ENCODE data around the gene LEFTY1.
"Not testable (repeated sequence)": the region's sequence is repeated elsewhere in the genome, so short reads cannot be mapped to it uniquely, and the experiment has no call there.

The LEFTY1 gene

DNA sequence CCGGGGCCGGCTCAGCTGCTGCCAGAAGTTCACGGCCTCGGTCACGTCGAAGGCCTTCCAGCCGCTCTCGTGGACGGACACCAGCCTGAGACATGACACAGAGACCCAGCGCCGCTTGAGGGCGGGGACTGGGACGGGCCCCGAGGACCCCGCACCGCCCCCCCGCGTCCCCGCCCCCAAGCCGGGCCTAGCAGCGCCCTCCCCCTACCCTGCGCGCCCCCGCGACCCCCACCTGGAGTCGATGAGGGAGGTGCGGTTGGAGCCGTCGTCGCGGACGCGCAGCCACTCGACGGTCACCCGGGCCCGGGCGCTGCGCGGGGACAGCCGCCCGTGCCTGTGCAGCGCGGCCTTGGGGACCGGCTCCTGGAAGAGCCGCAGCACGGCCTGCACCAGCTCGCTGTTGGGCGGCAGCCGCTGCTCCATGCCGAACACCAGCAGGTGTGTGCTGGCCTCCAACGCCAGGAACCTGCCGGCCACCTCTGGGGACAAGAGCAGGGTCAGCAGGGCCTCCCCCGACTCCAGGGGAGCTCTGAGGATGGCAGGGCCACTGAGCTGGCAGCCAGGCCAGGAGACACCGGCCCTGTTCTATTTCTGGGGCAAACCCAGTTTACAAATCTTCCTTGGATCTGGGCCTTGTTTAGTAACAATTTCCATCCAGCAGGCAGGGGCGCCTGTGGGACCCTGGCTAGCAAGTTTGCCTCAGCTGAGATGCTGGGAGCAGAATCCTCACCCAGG lies 1.2 kb downstream of the LEFTY1 start:
- DNase-seq: not testable (repeated sequence)

DNA sequence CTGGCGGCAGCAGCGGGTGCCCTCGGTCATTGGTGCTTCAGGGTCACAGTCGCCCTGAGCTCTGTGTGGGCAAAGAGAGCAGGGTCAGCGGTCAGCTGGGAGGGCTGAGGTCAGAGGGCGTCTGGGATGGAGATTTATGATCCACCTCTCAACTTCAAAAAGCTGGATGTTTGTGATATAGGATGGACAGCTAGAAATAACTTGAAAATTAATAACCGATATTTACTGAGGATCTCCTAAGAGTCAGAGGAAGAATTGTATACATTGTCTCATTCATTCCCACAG lies 2.0 kb downstream of the LEFTY1 start:
- DNase-seq: no peak

DNA sequence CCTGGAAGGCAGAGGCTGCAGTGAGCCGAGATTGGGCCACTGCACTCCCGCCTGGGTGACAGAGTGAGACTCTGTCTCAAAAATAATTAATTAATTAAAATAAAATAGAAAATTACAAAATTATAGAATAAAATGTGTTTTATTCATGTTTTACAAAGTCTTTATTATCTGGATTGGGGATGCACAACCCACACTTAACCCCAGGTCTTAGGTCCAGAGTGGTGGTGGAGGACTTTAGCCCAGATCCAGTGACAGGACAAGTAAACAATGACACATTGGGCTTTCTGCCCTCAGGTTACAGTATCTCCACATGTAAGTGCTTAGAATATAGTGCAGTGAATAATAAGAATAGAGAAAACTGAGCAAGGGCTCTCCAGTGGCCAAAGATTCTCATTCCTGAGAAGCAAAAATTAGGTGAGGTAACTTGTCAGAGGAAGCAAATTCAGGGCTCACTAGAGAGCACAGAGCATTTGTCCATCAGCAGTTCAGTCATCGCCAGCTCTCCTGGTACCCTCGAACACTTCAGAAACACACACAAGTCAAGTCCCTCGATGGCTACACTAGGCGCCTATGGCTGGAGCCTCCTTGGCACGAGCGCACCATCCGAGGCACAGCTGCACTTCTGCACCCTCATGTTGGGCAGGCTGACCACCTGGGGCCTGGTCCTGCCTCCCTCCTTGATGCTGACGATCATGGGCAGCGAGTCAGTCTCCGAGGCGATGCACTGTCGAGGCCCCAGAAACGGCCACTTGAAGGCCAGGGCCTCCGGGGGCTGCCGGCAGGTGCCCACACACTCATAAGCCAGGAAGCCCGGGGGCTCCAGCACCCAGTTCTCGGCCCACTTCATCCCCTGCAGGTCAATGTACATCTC lies 2.6 kb downstream of the LEFTY1 start:
- DNase-seq: no peak

DNA sequence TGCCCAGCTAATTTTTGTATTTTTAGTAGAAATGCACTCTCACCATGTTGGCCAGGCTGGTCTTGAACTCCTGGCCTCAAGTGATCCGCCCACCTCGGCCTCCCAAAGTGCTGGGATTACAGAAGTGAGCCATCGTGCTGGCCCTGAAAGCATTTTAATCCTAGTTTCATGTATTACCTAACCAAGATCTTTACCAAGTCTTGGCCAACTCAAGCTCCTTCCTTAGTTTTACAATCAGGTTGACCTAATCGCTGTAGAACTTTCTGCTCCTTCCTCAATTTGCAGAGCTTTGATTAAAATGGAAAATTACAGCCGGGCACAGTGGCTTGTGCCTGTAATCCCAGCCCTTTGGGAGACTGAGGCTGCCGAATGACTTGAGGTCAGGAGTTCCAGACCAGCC lies 3.6 kb downstream of the LEFTY1 start:
- no peak for DNase-seq

DNA sequence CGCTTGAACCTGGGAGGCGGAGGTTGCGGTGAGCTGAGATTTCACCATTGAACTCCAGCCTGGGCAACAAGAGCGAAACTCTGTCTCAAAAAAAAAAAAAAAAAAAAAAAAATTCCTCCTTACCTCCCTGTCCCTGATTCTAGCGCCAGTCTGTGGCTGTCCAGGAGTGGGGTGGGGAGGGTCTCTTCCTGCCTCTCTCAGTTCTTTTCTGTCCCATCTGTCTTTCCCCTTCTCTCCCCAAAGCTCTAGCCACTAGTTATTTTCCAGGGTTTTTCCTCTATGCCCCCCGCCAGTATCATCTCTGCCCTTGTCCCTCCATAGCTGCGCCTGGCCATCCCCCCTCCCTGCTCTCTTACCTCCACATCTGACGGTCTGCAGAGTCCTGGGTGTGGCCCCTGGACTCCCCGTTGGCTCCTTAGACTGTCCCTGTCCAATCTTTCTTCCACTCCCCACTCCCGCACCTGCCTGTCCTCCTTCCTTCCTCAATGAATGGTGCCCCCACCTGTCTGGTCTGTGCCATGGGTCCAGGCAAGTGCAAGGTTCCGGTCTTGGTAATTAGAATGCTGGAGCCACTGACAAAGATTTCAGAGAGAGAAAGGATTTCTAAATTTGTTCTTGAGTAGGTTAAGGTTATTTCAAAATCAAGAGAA lies 5.2 kb downstream of the LEFTY1 start:
- DNase-seq: no peak

DNA sequence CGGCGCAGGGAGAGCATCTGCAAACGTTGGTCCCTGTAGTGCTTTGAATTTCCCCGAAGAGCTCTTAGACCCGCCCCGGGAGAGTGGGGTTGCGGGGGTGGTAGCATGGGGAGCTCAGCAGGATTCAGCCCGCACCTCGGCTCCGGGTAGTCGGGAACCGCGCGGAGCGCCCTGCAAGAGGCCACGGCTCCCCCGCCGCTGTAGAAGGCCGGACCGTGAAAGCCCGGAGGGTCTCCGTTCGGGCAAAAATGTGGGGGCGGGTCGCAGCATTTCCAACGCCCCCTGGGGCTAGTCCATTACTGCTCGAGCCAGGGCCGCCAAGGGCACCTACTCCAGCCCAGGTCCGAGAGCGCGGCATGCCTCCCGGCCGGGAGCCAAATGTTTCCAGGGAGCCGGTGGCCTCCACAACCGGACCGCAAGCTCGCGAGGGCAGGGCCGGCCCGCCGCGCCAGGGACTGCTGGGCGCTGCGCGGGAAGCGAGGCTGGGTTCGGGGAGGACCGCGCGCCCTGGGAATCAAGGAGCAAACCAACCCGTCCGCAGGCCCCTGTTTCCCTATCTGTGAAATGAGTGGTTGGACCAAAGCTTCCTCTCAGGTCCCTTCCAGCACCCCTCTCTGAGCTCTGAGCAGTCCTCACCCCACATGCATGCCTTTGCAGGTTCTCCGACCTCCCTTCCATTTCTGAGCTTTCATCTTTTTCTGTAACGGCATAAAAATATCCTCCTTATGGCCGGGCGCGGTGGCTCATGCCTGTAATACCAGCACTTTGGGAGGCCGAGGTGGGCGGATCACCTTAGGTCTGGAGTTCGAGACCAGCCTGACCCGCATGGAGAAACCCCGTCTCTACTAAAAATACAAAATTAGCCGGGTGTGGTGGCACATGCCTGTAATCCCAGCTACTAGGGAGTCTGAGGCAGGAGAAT lies 6.0 kb downstream of the LEFTY1 start:
- DNase-seq: peak; percentile 46

DNA sequence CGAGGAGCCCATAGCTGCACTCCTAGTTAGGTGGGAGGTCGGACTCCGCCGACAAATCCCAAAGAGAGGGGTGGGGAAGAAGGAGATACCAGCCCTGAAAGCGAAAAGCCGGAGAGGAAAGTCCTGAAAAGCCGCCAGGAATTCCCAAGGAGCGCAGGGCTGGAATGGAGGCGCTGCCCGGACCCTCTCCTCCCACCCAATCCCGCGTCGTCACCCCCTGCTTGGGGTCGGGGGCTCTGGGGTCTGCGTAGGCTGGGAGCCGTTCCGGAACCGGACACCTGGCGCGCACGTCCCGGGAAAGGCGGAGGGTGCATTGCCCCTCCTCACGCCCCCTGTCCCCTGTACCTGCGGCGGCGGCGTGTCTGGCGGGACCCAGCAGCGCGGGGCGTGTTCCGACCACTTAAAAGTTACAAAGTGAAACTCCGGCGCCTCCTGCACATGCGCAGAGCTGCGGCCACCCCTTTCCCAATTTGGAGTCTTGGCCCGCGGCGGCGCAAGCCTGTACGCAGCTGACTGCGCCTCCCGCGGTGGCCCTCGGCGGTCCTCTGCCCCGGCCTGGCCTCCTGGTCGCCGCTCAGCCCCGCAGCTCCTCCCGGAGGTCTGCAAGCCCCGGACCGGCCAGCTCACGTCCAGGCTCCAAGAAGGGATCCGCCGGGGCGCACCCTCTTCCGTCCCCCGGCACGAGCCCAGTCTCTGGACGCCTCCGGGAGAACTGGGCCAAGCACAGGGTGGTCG lies 6.8 kb downstream of the LEFTY1 start, which contains the start of gene TMEM63A:
TSS of gene TMEM63A (minus strand) at position 422 of the 735 bp plus-strand sequence. CDS start 4,800 bp downstream, outside the sequence.
- DNase-seq: peak; percentile 87

DNA sequence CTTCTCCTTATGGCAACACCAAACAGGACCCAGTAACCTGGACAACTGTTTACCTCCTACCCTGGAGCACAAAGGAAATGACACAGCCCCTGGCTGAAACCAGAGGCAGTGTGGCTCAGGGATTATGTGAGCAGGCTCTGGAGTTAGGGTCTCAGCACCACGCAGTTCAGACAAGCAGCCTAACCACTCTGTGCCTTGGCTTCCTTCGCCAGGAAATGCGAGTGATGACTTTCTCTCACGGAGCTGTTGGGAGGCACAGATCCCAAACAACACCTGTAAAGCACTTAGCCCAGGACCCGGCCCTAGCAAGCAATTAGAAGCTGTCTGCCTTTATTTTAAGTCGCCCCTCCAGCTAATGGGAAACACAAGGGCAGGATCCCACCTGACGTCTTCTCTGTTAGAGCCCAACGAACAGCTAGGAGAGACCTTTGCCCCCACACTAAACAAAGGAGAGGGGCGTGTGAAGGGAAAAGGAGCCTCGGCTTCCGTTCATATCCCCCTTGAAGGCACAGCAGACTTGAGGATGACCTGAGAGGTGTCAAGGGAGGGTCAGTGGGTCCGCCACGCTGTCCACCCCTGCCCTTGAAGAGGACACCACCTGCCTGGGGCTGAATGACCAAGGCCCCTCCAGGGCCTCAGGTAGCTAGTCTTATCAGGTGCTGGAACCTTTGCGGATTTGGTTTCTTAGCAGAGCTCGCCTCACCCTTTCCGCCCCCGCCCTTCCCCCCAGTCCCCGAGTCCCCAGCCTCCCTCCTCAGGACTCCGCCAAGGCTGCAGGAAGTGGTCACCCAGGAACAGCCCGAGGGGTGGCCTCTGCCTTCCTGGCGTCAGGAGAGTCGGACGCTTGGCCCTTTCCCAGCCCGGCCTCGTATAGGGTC lies 7.6 kb downstream of the LEFTY1 start:
- DNase-seq: peak; percentile 27

DNA sequence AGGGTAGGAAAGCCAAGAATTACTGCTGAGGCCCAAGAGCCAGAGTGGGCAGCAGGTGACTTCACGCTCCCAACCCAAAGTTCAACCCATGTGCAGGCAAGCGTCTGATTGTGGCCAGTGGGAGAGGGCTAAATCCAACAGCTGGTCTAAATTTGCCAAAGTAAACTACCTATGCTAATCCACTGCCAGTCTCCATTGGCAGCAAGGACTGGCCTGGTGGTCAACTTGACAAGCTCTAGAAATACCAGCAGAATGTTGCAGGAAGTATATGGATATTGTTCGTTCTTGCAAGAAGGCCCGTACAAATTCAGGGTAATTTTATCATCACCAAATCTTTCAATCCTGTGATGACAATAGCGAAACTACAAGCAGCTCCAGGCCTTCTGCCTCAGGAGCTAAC lies 8.3 kb downstream of the LEFTY1 start:
- DNase-seq: no peak

DNA sequence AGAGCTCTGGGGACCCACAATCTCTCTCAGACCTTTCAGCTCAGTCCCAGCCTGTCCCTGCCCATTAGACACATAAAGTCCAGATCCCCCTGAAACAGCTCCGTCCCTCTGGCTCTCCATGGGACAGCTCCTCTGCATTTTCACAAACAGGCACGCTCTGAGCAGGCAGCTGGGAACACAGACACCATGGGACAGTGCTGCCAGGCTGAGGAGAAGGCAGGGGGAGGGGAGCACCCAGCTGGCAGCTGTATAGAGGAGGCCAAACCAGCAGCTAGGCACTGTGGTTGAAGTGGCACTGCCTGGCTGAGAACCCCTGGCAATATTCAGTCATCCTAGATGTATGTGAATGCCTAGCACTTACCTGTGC lies 8.7 kb downstream of the LEFTY1 start:
- no peak for DNase-seq

DNA sequence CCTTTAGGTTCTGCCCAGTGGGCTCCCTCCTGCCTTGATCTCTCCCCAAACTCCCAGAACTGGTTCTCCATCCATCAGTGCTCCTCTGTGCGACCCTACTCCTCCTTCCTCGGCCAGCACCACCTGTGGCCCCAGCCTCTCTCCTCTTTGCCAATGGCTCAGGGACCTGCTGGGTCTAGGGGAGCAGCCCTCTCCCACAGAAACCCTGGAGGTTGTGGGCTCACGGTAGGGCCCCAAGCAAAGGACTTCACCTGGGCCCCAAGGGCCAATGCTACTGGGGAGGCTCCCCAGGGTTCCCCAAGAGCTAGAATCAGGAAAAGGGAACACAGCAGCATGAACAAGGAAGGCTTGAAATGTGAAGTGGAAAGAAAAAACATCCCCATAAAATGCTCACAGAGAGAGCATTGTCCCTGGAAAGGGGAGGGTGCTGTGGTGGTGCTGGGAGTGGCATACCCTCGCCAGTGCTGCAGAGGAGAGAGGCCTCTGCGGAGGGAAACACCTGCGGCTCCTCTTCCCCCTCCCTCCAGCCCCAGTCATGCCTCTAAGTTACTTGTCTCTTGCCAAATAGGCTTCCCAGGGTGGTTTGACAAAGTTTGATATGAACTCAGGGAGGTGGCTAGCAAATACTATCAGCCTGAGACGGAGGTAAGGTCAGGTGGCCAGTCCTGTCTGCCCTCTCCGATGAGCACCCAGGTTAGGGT lies 9.3 kb downstream of the LEFTY1 start:
- DNase-seq: no peak

DNA sequence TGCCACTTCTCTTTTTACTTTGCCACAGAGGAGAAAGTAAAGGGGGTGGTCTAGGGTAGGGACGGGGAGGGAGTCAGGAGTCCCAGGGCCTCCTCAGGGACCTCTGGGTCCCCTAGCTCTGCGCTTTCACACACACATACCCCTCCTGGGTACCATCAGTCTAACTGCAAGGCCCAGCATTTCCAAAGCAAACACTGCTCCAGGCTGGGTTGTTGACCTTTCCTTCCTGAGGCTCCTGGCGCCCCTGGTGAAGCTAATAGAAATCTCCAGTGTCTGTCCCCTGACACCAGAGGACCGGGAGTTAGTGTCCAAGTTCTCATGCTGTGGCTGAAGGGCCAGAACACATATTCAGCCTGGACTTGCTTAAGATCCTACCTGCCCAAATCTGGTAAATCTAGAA lies 10.7 kb downstream of the LEFTY1 start:
- DNase-seq: no peak

DNA sequence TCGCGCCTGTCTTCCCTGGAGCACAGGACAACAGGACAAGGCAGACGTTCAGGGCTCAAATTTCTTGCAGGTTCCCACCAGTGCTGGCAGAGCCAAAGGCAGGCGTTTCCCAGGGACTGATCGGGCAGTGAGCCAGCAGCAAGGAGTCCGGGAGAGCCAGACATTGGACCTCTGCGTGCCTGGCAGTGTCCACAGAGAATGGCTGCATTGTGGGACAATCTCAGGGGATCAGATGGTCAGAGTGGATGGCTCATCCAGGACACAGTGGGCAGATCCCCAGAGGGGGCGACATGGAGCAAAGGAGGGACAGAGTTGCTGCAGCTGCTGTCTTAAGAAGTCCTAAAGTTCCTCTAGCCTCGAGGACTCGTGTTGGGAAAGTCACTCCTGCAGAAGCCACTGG lies 11.4 kb downstream of the LEFTY1 start:
- DNase-seq: no peak

DNA sequence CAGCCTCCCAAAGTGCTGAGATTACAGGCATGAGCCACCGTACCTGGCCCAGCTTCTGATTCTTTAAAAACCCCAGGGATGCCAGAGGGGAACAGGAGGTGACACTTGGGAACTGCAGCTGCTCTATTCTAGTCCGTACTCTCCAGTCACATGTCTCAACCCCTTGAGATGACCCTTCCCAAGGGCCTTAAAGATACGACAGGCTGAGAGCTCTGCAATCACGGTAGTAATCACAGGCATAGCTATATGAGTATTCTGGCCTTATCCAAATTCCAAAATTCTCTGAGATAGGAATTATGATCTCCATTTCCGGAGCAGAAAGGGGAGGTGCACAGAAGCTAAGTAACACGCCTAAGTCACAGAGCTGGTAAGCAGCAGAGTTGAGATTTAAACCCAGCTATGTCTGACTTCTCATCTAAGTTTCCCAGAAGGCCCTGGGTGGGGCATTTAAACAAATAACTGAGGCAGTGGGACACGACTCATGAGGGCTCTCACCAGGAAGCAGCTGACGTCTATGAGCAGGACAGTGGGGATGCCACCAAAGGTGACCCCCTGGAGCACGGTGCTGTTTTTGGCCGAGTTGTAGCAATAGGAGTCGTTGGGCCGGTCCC lies 11.9 kb downstream of the LEFTY1 start:
- no peak for DNase-seq

DNA sequence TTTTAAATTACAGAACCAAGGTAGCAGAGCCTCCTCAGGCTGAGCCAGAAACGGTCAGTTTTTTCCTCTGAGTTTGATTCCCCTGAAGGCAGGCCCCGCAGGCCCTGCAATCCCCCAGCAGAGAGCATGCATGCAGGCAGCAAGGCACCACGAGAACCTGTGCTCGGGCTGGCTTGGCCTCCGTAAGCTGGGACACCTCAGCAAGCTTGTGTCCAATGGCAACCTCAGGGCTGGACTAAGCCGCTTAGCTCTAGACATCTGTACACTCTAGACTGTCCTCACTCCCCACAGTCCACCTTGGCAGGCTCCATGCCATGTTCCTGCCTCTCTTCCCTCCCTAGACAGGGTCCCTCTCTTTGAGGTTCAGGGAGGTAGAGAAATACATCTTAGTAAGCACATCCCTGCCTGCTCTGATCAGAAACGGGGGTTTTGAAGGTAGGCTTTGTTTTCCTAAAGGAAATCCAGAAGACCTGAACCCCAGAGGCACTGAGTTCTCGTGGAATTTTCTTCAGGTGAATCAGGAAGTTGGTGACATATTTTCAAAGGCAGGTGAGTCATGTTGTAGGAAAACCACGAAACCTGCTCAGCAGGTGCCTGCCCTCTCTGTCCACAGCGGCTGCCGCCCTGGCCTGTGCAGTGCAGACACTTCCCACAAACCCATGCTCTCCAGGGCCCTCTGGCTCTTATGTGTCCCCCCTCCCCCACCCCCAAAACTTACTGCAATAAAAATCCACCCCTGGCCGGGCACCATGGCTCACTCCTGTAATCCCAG lies 13.7 kb downstream of the LEFTY1 start:
- no peak for DNase-seq

DNA sequence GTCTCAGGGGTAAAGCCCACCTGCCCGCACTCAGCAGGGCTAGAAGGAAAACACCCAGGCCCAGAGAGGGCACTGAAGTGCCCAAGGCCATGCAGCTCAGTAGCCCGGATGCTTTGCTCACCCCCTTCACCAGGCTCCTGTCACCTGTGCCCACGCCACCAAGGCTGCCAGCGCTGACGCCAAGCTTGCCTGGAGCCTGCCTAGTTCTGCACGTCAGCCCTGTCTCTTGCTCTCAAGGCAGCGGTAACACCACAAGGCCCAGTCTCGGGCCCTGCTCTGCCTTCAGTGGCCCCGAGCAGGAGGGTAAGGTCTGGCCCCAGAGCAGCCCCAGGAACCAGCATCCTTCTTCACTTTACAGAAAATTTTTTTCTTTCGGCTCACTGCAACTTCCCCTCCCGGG lies 14.5 kb downstream of the LEFTY1 start:
- no peak for DNase-seq

DNA sequence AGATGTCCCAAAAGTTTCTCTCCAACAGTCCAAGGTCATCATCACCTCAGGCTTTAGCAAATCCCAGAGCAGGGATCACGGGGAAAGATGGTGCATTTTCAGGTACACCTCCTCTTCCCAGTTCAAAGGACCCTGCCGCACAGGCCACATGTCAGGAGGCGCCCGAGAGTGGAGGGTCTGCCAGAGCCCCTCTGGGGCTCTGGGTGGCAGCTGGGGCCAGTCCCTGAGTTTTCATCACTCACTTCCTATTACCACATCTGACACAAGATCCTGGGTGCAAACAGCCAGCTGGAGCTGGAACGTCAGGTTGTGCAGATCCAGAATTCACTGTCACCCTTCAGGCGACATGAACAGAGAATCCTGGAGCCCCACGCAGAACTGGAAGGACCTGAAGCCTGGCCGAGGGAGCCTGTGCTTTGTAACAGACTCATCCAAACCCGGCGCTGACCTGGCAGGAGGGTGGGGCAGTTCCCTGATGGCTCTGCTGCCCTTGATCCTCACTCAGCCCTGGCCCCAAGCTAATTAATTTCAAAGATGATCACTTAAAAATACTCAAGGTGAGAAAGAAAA lies 15.6 kb downstream of the LEFTY1 start:
- no peak for DNase-seq

DNA sequence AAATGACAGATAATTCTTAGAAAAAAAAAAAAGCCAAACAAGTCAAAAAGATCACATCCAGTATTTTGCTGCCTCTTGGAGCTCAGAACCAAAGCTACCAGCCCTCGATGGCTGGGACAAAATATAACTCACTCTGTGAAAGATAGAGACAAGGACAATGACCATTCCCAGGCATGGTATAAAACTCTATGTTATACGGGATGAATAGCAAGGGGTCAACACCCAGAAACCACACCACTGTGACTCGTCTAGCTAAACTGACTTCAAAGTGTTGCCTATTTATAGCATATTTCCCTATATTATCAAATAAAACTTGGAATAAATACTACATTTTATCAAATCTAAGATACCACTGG lies 16.9 kb downstream of the LEFTY1 start:
- DNase-seq: no peak
